DND-41 (cell line): ENCODE data around the gene DPYSL3.

Experiments
- CTCF ChIP-seq: IDR thresholded peaks from 2 replicates; pipeline ENCODE4 v1.5.1; 2012; ENCODE audit warnings: borderline replicate concordance, low read length, moderate library complexity, mild to moderate bottlenecking; ENCODE audit not compliant: poor library complexity, severe bottlenecking; ENCODE audit errors: extremely low read depth
- EZH2 ChIP-seq: IDR thresholded peaks from 3 replicates; pipeline ENCODE4 v1.6.1; 2012; ENCODE audit warnings: borderline replicate concordance, low read depth, mild to moderate bottlenecking, moderate library complexity, low read length, inconsistent platforms; ENCODE audit not compliant: severe bottlenecking

GRCh38 chr5:147482706-147483180 is 27.1 kb downstream of the DPYSL3 start:
- TF ChIP-seq CTCF (no peak), EZH2 (no peak)
